Nephron (organoid): ENCODE data around the gene CTNNA3.

ENCODE experiments used
- H3K27ac Mint-ChIP-seq, 3 experiments: 2 replicates each; pipeline ENCODE4 v1.8.0; 2020; ENCODE audit warnings: mixed read lengths in 3 of 3, mild to moderate bottlenecking in 2 of 3, moderate library complexity in 1 of 3
- H3K27me3 Mint-ChIP-seq: 2 replicates; pipeline ENCODE4 v1.8.0; 2021; ENCODE audit warnings: low read depth, mild to moderate bottlenecking, moderate library complexity, mixed read lengths
- H3K36me3 Mint-ChIP-seq: 2 replicates; pipeline ENCODE4 v1.8.0; 2020; ENCODE audit warnings: low read depth, mixed read lengths
- H3K4me1 Mint-ChIP-seq: 2 replicates; pipeline ENCODE4 v1.8.0; 2020; ENCODE audit warnings: mixed read lengths
- H3K4me3 Mint-ChIP-seq, 3 experiments: 2 replicates each; pipeline ENCODE4 v1.8.0; 2020; ENCODE audit warnings: mild to moderate bottlenecking in 3 of 3, mixed read lengths in 3 of 3, moderate library complexity in 2 of 3
- H3K9me3 Mint-ChIP-seq: 2 replicates; pipeline ENCODE4 v1.8.0; 2020; ENCODE audit warnings: mixed read lengths
- CTCF ChIP-seq, 3 experiments: fragments of 200-600 bp; sonication (generic); IDR thresholded peaks; one replicate each; pipeline ENCODE4 v1.5.0; 2021; ENCODE audit warnings: antibody characterized with exemption in 3 of 3; ENCODE audit not compliant: unreplicated experiment in 3 of 3

The CTNNA3 gene

GRCh38 chr10:67602268-67602950 lies 93.6 kb downstream of the CTNNA3 start:
- Mint-ChIP-seq H3K36me3 (no peaks in the 10 kb centered on the region), H3K4me1 (peaks cover 12% of the 10 kb centered on the region), H3K27me3 (no peaks in the 10 kb centered on the region), H3K27ac (no peak overlapping the region), H3K4me3 (no peak overlapping the region), H3K9me3 (no peaks in the 10 kb centered on the region)
- no peak for TF ChIP-seq CTCF (IDR thresholded peaks at IDR 0.05; ENCODE audit: unreplicated experiment in 3 of 3)

GRCh38 chr10:67599597-67599996 lies 96.4 kb downstream of the CTNNA3 start:
- no peak for TF ChIP-seq CTCF (IDR thresholded peaks at IDR 0.05; ENCODE audit: unreplicated experiment in 3 of 3)
- Mint-ChIP-seq H3K27me3 (no peaks in the 10 kb centered on the region), H3K9me3 (no peaks in the 10 kb centered on the region), H3K36me3 (no peaks in the 10 kb centered on the region), H3K4me3 (no peak overlapping the region), H3K27ac (no peak overlapping the region), H3K4me1 (no peaks in the 10 kb centered on the region)

- TF ChIP-seq CTCF (IDR thresholded peaks at IDR 0.05; ENCODE audit: unreplicated experiment in 3 of 3) = no peak
- no peaks in the 10 kb centered on the region for H3K4me1 Mint-ChIP-seq
- no peaks in the 10 kb centered on the region for H3K36me3 Mint-ChIP-seq
- H3K27ac Mint-ChIP-seq = no peak overlapping the region
- peaks cover 8% of the 10 kb centered on the region for H3K9me3 Mint-ChIP-seq
- H3K27me3 Mint-ChIP-seq = no peaks in the 10 kb centered on the region
- H3K4me3 Mint-ChIP-seq = no peak overlapping the region
Observed at GRCh38 chr10:67596641-67597040, 99.4 kb downstream of the CTNNA3 start.

- Mint-ChIP-seq H3K27ac (no peak overlapping the region), H3K4me1 (no peaks in the 10 kb centered on the region), H3K4me3 (no peak overlapping the region), H3K36me3 (no peaks in the 10 kb centered on the region), H3K27me3 (peaks cover 3% of the 10 kb centered on the region), H3K9me3 (peaks cover 46% of the 10 kb centered on the region)
- TF ChIP-seq CTCF (IDR thresholded peaks at IDR 0.05; ENCODE audit: unreplicated experiment in 3 of 3) = no peak
Observed at GRCh38 chr10:67587771-67588170, 108.2 kb downstream of the CTNNA3 start.

GRCh38 chr10:67575532-67575931 lies 120.5 kb downstream of the CTNNA3 start:
- no peak for TF ChIP-seq CTCF (IDR thresholded peaks at IDR 0.05; ENCODE audit: unreplicated experiment in 3 of 3)
- Mint-ChIP-seq H3K27ac (no peak overlapping the region), H3K36me3 (no peaks in the 10 kb centered on the region), H3K4me3 (no peak overlapping the region), H3K4me1 (no peaks in the 10 kb centered on the region), H3K27me3 (no peaks in the 10 kb centered on the region), H3K9me3 (no peaks in the 10 kb centered on the region)

- TF ChIP-seq CTCF (IDR thresholded peaks at IDR 0.05; ENCODE audit: unreplicated experiment in 3 of 3) = no peak
Observed at GRCh38 chr10:67573484-67573883, 122.5 kb downstream of the CTNNA3 start.

More at GRCh38 chr10:67573484-67573883, 122.5 kb downstream of the CTNNA3 start:
- H3K4me3 Mint-ChIP-seq = no peak overlapping the region
- H3K27me3 Mint-ChIP-seq = no peaks in the 10 kb centered on the region
- H3K4me1 Mint-ChIP-seq = no peaks in the 10 kb centered on the region
- no peak overlapping the region for H3K27ac Mint-ChIP-seq
- H3K9me3 Mint-ChIP-seq = no peaks in the 10 kb centered on the region
- no peaks in the 10 kb centered on the region for H3K36me3 Mint-ChIP-seq
